Metanephros (tissue), 2 donors: ENCODE data around the gene BRD7. TPM values are rescaled to one million over a fixed set of nuclear protein-coding genes. Genes with fewer than 3 reads are reported as not detected.

Source experiments
- small RNA-seq: library from RNA; depleted of rRNA; stranded (forward); fragments of <200 nt; gene quantifications from one replicate; pipeline ENCODE3, GENCODE V24; 2014; ENCODE audit warnings: low replicate concordance
- total RNA-seq: library from RNA; depleted of rRNA; stranded (reverse); fragments of >200 nt; gene quantifications from one replicate; pipeline ENCODE4 v1.2.3, GENCODE V29; 2014

The BRD7 gene
- total RNA-seq = 33.3 TPM

DNA sequence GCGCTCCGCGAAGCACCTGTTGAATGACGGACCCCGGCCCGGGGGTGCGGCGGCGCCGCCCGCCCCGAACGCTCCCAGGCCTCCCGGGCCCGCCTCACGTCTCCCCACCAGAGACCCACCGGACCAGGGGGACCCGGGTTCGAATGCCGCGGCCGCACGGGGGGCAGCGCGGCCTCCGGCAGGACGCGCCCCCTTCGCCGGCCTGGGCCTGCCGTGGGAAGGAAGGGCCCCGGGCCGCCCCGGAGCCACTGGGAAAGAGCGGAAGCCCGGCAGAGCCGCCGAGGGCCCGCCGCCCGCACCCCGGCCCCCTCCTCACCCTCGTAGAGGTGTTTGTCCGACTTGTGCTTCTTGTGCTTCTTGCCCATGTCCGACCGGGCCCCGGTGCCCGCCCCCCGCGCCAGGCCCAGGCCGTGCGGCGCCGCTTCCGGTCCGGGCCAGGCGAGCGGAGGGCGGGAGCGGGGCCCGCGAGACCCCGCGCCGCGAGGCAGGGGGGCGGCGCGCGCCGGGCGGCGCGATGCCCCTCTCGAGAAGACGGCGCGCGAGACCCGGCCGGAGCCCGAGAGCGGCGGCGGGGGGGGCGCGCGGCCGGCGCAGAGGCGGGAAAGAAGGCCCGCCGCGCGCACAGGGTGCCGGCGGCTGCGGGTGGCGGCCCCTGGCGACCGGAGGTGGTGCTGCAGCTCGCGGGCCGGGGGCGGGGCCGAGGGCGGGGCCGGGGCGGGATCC, at the start of gene BRD7:
Gene BRD7, minus strand, starts transcription at position 579 of the 723 bp plus-strand sequence. Its CDS starts 214 bp downstream, at position 365.

DNA sequence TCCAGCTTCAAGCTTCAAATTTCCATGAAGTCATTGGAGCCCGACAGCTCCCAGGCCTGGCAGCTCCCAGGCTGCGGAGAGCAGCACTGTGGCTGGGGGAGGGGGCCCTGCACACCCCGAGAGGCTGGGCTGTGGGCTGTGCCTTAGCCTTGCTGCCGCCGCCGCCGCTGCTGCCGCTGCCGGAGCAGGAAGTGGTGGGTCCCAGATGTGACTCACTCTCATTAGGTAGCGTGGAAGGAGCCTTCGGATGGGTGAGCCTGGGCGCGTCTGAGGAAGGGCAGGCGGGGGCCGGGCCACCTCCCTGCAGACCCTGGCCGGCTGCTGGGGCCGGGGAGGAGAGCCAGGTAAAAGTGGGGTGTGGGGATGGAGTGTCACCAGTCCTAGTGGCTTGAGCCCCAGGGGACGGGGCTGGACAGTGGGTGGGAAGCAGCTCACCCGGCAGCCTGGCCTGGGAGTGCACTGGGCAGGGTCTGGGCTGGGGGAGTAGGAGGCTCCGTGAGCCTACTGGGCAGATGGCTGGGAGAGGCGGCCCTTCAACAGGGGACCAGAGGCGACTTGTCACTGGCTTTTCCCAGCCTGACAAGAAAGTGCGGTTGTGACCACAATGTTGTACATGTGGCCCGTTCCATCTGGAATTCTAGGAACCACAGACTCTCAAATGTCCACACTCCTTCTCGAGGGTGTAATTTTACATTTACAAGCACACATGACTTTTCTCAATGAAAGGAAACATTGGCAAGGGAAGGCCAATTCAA, 102.3 kb downstream of the BRD7 start, which contains the start of gene ADCY7:
Gene ADCY7, plus strand, starts transcription at position 215 of the 755 bp plus-strand sequence. CDS start 21,629 bp downstream, outside the sequence.

Small RNA genes lying within 50 kb of the gene (small RNA-seq; reads per million reads assigned to genes)
- not detected for gene MIR6771

Other genes starting within 250 kb of the BRD7 start
- gene TENT4B, start 215.7 kb downstream of the BRD7 start, total RNA-seq = 12.1 TPM
- gene ADCY7, start 102.4 kb downstream of the BRD7 start, total RNA-seq = 21.2 TPM
- gene NKD1, start 179.4 kb upstream of the BRD7 start, total RNA-seq = 12.6 TPM